OCI-LY7 (cell line): ENCODE results near the gene GPATCH2.

Source experiments
- CTCF ChIP-seq: fragments of 200-600 bp; sonication (generic); conservative IDR thresholded peaks from 2 replicates; pipeline ENCODE4 v1.5.1; 2014; ENCODE audit warnings: mild to moderate bottlenecking, antibody characterized with exemption, low read length, moderate library complexity, mixed read lengths
- EZH2phosphoT487 ChIP-seq: fragments of 200-600 bp; sonication (generic); IDR thresholded peaks from 2 replicates; pipeline ENCODE4 v1.6.1; 2018; ENCODE audit warnings: low read depth, borderline replicate concordance, mild to moderate bottlenecking, mixed run types, antibody characterized with exemption, low read length, moderate library complexity, mixed read lengths

GRCh38 chr1:217660353-217661062 is 29.6 kb upstream of the GPATCH2 start:
- TF ChIP-seq CTCF (peak; percentile 70), EZH2phosphoT487 (no peak)
